ENCODE results near the gene CPNE8. TPM values are rescaled to one million over a fixed set of nuclear protein-coding genes. Genes with fewer than 3 reads are reported as not detected.

The CPNE8 gene
- total RNA-seq, 1 experiment from 2014 or later = 10.7 TPM

GRCh38 chr12:38691164-38691563 lies 214.2 kb downstream of the CPNE8 start:
- H3K4me3 ChIP-seq = no peak overlapping the region
- no peaks in the 10 kb centered on the region for H3K9me3 ChIP-seq (ENCODE audit: insufficient read depth, low read depth)
- TF ChIP-seq EZH2 (IDR thresholded peaks at IDR 0.05; ENCODE audit: low read depth) = no peak
- TF ChIP-seq, protein P1, sequence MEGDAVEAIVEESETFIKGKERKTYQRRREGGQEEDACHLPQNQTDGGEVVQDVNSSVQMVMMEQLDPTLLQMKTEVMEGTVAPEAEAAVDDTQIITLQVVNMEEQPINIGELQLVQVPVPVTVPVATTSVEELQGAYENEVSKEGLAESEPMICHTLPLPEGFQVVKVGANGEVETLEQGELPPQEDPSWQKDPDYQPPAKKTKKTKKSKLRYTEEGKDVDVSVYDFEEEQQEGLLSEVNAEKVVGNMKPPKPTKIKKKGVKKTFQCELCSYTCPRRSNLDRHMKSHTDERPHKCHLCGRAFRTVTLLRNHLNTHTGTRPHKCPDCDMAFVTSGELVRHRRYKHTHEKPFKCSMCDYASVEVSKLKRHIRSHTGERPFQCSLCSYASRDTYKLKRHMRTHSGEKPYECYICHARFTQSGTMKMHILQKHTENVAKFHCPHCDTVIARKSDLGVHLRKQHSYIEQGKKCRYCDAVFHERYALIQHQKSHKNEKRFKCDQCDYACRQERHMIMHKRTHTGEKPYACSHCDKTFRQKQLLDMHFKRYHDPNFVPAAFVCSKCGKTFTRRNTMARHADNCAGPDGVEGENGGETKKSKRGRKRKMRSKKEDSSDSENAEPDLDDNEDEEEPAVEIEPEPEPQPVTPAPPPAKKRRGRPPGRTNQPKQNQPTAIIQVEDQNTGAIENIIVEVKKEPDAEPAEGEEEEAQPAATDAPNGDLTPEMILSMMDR (conservative IDR thresholded peaks at IDR 0.05) = no peak
- no peaks in the 10 kb centered on the region for H3K9me2 ChIP-seq (ENCODE audit: insufficient read depth)
- H3K4me2 ChIP-seq = no peak overlapping the region
- intact Hi-C loops (cut with micrococcal nuclease; ENCODE audit: unreplicated experiment) = no loop called here
- H3K79me2 ChIP-seq (ENCODE audit: low read depth) = no peaks in the 10 kb centered on the region
- H3K36me3 ChIP-seq (ENCODE audit: low read depth) = no peaks in the 10 kb centered on the region
- H3F3A ChIP-seq (ENCODE audit: insufficient read depth, low read depth) = peaks cover 5% of the 10 kb centered on the region; the same call in 1 of the 2 replicates
- ChIA-PET POLR2A (ENCODE audit: unreplicated experiment) (no interaction called here), CTCF (no interaction called here)
- H3K27me3 ChIP-seq (ENCODE audit: insufficient read depth, low read depth) = no peaks in the 10 kb centered on the region
- H3K4me1 ChIP-seq (replicated peaks; ENCODE audit: insufficient read depth) = 0 out of 2 replicates have a peak, but pooled peaks cover 6% of the 10 kb centered on the region
- H3K27ac ChIP-seq = no peak overlapping the region
- H2AFZ ChIP-seq = no peak overlapping the region
- H4K20me1 ChIP-seq (ENCODE audit: insufficient read depth) = no peaks in the 10 kb centered on the region
- DNase-seq = no peak
- no TSS peak for BruUV-seq (replicated peaks)

GRCh38 chr12:38690646-38691045 lies 214.7 kb downstream of the CPNE8 start:
- BruUV-seq (replicated peaks) = no TSS peak
- no peak overlapping the region for H3K4me2 ChIP-seq
- ChIA-PET POLR2A (ENCODE audit: unreplicated experiment) (no interaction called here), CTCF (no interaction called here)
- intact Hi-C loops (cut with micrococcal nuclease; ENCODE audit: unreplicated experiment) = no loop called here
- H3K4me1 ChIP-seq (replicated peaks; ENCODE audit: insufficient read depth) = 0 out of 2 replicates have a peak, but pooled peaks cover 6% of the 10 kb centered on the region
- no peaks in the 10 kb centered on the region for H3K36me3 ChIP-seq (ENCODE audit: low read depth)
- no peak for DNase-seq
- H3K9me2 ChIP-seq (ENCODE audit: insufficient read depth) = no peaks in the 10 kb centered on the region
- no peaks in the 10 kb centered on the region for H4K20me1 ChIP-seq (ENCODE audit: insufficient read depth)
- no peak overlapping the region for H2AFZ ChIP-seq
- H3K79me2 ChIP-seq (ENCODE audit: low read depth) = no peaks in the 10 kb centered on the region
- peaks cover 5% of the 10 kb centered on the region; the same call in 1 of the 2 replicates for H3F3A ChIP-seq (ENCODE audit: insufficient read depth, low read depth)
- no peaks in the 10 kb centered on the region for H3K27me3 ChIP-seq (ENCODE audit: insufficient read depth, low read depth)
- H3K9me3 ChIP-seq (ENCODE audit: insufficient read depth, low read depth) = no peaks in the 10 kb centered on the region
- TF ChIP-seq, protein P1 (conservative IDR thresholded peaks at IDR 0.05) = no peak
- TF ChIP-seq EZH2 (IDR thresholded peaks at IDR 0.05; ENCODE audit: low read depth) = no peak
- no peak overlapping the region for H3K4me3 ChIP-seq
- no peak overlapping the region for H3K27ac ChIP-seq

GRCh38 chr12:38689704-38690103 lies 215.7 kb downstream of the CPNE8 start:
- Histone ChIP-seq H3K27me3 (ENCODE audit: insufficient read depth, low read depth) (no peaks in the 10 kb centered on the region), H3K4me3 (no peak overlapping the region), H4K20me1 (ENCODE audit: insufficient read depth) (no peaks in the 10 kb centered on the region), H3K79me2 (ENCODE audit: low read depth) (no peaks in the 10 kb centered on the region), H3K4me1 (replicated peaks; ENCODE audit: insufficient read depth) (0 out of 2 replicates have a peak, but pooled peaks cover 6% of the 10 kb centered on the region), H3K4me2 (no peak overlapping the region), H3F3A (ENCODE audit: insufficient read depth, low read depth) (peaks cover 5% of the 10 kb centered on the region; the same call in 1 of the 2 replicates), H3K36me3 (ENCODE audit: low read depth) (no peaks in the 10 kb centered on the region), H2AFZ (no peak overlapping the region), H3K9me3 (ENCODE audit: insufficient read depth, low read depth) (no peaks in the 10 kb centered on the region), H3K27ac (no peak overlapping the region), H3K9me2 (ENCODE audit: insufficient read depth) (no peaks in the 10 kb centered on the region)
- no peak for DNase-seq
- TF ChIP-seq, protein P1 (conservative IDR thresholded peaks at IDR 0.05) = no peak
- no peak for TF ChIP-seq EZH2 (IDR thresholded peaks at IDR 0.05; ENCODE audit: low read depth)
- intact Hi-C loops (cut with micrococcal nuclease; ENCODE audit: unreplicated experiment) = no loop called here
- POLR2A ChIA-PET (ENCODE audit: unreplicated experiment) = no interaction called here
- CTCF ChIA-PET = no interaction called here
- no TSS peak for BruUV-seq (replicated peaks)
